GM21717 (cell line): ENCODE results near the gene HOXB7.

Source experiments
- ATAC-seq: cut with Tn5 transposase; IDR thresholded peaks from one replicate; pipeline ENCODE4 v1.9.1; 2021; ENCODE audit warnings: mild to moderate bottlenecking, moderate library complexity; ENCODE audit not compliant: unreplicated experiment

Gene HOXB7

DNA sequence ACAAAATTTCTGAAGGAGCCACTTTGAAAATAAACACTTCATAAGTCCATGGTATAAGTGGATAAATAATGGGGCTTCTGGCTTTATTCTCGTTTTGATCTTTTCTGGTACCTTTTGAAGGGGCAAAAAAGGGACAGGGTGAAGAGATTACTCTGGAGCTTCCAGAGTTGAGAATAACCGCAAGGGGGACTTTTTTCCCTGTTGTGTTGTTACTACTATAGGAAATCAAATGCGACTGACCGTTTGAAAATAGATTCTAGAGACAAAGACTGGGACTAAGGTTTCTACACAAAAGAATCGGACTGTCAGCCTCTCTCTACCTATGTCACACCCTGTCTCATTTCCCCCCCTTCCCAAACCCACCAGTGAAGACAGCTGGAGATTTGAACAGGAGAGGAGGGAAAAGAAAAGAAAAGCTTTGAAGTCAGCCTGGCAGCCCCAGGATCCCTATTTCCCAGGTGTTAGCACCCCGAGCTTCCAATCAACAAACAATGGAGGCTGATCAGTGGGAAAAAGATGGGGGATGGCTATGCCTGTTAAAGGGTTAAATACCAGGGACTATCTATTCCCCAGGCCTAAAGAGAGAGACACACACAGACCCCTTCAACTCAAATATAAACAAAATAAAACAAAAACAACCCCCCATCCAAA, 41.0 kb downstream of the HOXB7 start:
- no peak for ATAC-seq

DNA sequence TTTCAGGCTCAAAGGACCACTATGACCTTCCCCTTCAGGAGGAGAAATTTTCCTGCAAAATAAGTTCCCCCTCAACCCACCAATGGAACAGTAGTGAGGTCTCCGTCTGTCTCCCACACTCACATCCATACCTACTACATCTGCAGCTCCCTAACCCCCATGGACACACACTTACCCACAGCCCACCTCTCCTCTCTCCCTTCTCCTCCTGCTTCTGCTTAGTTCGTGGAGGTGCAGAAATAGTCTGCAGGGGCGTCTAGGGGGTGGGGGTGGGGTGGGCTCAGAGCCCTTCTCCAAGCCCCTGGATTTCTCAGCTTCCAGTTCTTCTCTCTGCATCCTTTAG, 41.6 kb downstream of the HOXB7 start:
- no peak for ATAC-seq

DNA sequence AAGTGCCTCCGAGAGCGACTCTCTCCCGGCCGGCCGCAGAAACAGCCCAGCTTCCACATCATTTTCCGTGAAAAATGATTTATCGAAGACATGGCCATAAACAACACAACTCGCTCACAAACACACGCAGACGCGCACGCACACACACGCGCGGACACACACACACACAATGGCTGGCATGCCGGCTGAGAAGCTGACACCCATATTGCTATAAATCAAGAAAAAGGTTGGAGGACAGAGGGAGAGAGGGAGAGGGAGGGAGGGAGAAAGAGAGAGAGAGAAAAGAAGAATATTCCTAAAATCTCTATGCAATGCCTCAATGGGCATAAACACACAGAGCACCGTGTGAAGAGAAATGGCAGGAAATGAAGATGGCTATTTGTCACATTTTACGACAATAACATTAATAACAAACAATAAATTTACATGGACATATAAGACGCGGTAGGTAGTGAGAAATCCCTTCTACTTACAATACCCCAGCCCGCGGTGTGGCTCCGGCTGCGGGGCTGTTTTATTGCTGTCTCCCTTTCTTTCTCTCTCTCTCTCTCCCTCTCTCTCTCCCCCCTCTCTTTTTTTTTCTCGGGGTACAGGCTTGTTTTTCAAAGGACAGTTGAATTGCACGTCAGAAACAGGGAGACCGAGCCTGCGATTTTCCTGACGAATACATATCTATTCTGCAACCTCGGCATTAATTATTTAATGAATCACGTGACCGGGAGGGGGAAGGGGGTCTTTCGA, 42.1 kb downstream of the HOXB7 start:
- no peak for ATAC-seq

DNA sequence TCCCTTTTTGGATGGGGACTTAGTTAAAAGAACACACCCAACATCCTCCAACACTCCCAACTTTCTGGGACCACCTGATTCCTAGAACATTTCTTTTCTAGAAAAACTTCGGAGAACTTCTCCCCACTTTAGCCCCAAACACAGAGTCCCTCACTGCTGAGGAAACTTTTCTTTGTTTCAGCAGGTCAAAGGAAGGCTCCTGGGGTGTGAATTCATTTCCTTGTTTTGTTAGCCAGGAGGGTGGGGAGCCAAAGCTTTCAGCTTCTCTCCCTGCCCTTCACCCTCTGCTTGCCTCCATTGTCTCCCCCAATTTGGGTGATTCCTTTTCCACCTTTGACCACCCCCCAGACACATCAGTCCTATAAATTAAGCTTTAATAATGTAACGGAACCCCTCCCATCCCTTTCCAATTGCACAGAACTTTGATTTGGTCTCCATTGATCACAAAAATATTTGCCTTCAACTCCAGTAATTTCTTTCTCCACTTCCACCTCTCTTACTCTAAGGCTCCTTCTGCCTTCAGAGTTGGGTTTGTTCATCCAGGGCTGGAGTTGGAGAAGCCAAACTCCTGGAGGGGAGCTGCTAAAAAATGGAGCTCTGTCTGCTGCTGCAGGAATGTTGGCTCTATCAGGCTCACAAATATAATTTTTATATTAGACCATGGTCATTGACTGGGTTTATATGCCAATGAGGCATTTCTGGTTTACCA, 43.0 kb downstream of the HOXB7 start:
- ATAC-seq, result no peak

GRCh38 chr17:48567209-48567608, 43.6 kb downstream of the HOXB7 start:
- ATAC-seq, result no peak

GRCh38 chr17:48566717-48567116, 44.1 kb downstream of the HOXB7 start:
- ATAC-seq, result no peak

DNA sequence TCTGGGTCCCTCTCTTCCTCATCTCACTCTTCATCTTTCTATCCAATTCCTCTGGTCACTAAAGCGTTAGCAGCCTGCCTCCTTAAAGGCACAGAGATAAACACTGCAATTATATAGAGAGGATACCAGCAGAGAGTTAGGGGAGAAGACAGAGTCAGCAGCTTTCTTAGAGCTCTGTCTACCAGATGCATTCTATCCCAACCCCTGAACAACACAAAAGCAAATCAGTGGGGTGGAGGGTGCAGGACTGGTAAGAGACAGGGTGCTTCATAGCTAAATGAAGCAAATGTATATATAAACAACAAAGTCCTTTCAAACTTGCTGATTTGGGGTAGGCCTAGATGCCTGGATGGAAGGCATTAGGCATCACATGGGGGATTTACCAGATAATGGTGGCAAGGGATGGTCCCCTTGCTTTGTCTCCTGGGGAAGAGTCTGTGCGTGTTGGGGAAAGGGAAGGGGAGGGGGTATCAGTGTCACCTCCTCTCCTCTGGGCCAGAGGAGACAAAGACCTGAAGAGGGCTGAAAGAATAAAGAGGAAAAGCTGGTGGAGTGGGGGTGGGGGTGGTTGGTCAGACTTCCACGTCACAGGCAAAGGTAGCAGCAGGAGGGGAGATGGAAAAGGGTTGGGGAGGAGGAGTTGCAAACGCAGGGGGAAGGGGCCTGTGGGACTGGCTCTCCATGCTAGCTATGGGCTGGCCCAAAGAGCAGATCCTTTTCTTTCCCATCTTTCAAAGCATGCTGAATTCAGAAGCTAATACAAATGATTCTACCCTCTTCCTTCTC, 44.7 kb downstream of the HOXB7 start:
- ATAC-seq, result no peak

GRCh38 chr17:48565022-48565554, 45.7 kb downstream of the HOXB7 start:
- no peak for ATAC-seq

- no peak for ATAC-seq
Observed at GRCh38 chr17:48564188-48565021, 46.4 kb downstream of the HOXB7 start.

DNA sequence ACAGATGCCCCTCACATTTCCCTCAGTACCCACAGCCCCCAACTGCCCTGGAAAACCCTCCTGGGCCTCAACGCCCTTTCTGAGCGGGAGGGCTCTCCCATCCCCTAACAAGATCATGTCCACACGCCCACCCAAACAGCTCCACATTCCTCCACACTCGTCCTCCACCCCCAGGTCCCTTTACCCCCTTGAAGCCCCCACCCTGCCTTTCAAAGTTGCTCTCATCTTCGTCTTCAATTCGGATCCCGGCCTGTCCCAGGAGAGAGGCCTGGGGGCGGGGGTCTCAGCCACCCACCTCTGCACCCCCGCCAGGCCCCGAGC, 47.0 kb downstream of the HOXB7 start:
- ATAC-seq, result no peak

DNA sequence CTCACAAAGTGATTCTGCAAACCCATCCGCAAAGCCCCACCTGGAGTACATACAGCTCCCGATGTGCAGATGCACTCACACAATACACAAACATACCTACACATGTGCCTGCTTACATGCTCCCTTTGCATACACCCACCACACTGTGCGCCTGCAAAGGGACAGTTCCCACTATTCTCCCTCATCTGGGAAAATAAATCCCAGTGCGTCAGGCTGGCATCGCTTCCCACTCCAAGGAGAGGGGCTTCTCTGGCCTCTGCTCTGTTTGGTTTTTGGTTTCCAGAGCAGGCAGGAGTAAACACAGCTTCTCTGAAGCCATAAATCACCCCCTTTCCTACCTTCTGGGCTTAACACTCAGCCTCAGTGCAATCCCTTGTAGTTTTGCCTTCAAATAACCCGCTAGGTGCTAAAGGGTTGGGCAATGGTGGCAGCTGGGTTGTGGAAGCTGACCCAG, 47.4 kb downstream of the HOXB7 start:
- ATAC-seq, result no peak

DNA sequence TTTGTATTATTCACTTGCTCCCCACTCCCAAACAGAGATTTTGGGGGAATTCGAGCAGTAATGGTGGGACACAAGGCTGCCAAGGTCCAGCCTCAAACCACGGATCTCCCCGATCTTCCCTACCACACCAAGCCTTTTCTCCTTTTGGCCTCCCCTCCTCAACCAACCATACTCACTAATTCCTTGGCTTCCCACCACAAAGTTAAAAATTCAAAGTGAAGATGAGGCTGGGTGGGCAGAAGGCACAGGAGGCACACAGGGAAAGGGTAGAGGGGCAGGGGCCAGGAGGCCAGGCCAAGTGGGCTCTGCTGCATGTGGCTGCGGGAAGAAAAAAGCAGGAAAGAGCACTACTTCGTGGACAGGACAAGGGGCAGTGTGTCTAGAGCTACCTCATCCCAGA, 47.9 kb downstream of the HOXB7 start:
- no peak for ATAC-seq

DNA sequence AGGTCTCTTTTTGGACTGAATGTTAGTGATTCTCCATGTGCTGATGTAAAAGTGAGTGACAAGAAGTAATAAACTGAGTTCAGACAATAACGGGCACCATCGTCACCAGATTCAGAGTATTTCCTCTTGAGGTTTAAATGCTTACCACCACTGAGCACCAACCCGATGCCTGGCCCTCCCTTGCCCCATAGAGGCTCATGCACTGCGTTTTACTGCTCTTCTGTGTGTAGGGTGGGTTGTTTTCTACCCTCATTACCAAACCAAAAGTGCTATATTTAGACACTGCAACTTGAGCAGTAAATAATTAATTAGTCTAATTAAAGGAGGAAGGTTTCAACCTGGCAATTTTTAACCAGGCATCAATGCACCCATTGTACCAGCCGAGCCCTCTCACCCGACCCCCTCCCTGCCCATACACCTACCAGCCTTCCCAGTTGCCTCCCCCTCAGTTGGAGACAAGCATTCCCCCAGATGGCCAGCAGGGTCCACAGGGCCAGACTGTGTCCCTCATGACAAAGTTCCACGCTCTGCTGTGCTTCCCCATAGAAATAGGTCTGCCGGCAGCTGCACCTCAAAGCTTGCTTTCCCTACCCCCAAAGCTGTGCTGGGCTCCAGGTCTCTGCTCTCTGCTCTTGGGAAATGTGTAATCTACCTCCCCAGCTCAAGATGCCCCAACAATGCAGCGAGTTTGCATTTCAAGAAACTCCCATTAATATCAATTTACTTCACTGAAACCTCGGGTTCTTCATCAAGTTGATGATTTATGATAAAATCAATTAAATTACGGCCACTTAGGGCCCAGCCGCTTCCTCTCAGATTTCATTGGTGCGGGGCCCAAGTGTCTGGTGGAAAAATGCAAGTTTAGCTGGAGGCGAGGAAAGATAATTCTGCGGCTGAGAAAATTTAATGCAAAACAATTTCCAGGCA, 48.7 kb downstream of the HOXB7 start:
- no peak for ATAC-seq

DNA sequence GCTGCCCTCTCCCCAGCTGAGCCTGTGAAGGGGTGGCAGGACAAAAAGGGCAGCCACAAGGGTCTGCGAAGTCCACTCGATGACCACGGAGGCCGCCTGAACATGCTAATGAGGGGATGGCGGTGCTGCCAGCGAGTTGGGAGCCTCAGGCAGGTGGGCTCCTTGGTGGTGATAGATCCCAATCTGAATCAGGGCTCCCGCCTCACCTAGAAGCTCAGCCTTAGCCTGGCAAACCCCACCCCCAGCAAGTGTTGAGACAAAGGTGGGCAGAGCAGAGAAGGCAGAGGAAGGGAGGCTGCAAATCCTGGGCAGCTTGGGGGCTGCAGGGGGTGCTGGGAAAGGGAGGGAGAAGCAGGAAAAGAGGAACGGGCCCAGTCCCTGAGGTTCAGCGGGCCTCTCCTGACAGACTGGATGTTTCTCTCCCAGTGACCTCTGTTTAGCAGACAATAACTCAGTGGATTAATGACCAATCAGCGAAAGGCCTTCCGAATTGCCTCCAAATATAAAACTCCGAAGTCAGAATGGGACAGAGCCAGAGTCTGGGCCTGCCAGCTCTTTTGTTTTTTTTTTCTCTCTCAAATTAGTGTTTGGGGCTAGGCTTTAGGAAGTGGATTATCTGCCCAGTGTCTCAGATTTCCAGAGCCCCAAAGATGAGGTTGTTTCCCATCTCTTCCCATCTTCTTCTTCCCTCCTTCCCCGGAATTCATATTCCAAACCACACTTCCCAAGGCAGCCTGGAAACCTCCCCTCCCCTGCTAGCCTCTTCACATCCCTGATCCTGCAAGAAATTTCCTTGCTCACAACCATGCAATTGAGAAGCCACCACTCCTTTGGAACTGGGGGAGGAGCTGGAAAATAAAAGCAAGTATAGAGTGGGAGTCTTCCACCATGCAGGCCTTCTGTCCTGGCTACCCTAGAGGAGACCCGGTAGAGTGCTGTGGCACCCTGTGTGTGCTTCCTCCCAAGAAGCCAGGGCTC, 50.7 kb downstream of the HOXB7 start:
- ATAC-seq, result no peak

GRCh38 chr17:48559122-48559839, 51.5 kb downstream of the HOXB7 start:
- no peak for ATAC-seq

DNA sequence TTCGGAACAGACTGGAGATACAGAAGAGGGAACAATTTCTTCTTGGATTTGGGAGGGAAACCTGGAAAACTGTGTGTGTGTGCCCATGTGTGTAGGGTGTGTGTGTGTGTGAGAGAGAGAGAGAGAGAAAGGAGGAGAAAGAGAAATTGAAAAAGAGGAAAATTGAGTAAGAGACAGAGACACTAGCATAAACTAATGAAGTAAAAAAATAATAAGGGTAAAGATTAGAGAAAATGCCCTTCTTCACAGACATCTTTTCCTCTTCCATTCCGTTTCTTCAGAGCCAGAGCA, 52.0 kb downstream of the HOXB7 start:
- ATAC-seq, result no peak

DNA sequence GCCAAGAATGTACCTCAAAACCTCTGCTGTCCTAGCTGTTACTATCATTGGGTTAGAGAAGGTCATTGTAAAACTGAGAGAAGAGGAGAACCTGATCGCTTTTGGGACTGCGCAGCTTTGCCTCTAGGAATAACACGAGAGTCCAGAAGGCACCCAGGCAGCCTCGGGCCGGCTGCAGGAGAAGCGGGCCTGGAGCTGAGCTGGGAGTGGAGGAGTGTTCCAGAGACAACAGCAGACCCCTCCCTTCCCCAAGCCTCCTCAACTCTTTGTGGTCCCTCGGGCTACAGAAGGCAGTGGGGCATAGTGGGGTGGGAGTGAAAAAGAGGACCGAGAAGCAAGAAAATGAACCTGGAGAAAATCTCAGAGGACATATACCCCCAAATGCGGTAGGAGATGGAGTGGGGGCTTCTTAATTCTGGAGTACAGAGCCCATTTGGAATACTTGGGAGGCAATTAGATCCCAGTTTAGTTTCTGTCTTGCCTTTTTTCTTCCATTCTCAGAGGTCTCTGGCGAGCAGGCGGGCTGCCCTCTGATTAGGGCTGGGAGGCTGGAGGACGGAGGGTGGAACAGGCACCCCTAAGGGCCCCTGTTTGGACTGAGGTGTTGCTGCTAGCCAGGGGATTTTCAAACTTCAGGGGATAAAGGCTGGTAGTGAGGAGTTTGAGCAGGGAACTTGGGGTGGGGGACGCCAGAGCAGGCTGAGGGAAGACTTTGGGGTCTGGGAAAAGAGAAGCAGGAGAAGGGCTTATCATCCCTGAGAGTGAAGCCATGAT, 52.6 kb downstream of the HOXB7 start:
- no peak for ATAC-seq
